DND-41 (cell line): Measurements from ENCODE around the gene NIM1K.

Experiments
- CTCF ChIP-seq: IDR thresholded peaks from 2 replicates; pipeline ENCODE4 v1.5.1; 2012; ENCODE audit warnings: borderline replicate concordance, low read length, moderate library complexity, mild to moderate bottlenecking; ENCODE audit not compliant: poor library complexity, severe bottlenecking; ENCODE audit errors: extremely low read depth
- EZH2 ChIP-seq: IDR thresholded peaks from 3 replicates; pipeline ENCODE4 v1.6.1; 2012; ENCODE audit warnings: borderline replicate concordance, low read depth, mild to moderate bottlenecking, moderate library complexity, low read length, inconsistent platforms; ENCODE audit not compliant: severe bottlenecking

GRCh38 chr5:43168175-43168574 lies 23.9 kb upstream of the NIM1K start:
- TF ChIP-seq CTCF (no peak), EZH2 (no peak)
